Myocyte (in vitro differentiated cells): ENCODE results near the gene FIBCD1. TPM values are rescaled to one million over a fixed set of nuclear protein-coding genes. Genes with fewer than 3 reads are reported as not detected.

ENCODE experiments used
- DNase-seq: peaks from one replicate; pipeline ENCODE4 v3.0.0-alpha.2; 2012; ENCODE audit warnings: low read depth
- total RNA-seq: library from RNA; depleted of rRNA; stranded (reverse); fragments of >200 nt; gene quantifications from 2 replicates; pipeline ENCODE4 v1.2.3, GENCODE V29; 2014

The FIBCD1 gene
- total RNA-seq, 1 donor from 2014 or later: 0.48 TPM

- no peak for DNase-seq
Measured at GRCh38 chr9:130897105-130897751, 41.8 kb downstream of the FIBCD1 start.

GRCh38 chr9:130896233-130897014, 42.6 kb downstream of the FIBCD1 start, which contains the start of gene QRFP:
Gene QRFP, minus strand, starts transcription at chr9:130896812. Its CDS starts 2,974 bp downstream, at chr9:130893838.
- DNase-seq: no peak

- DNase-seq: no peak
Measured at GRCh38 chr9:130895481-130896232, 43.4 kb downstream of the FIBCD1 start.

GRCh38 chr9:130895038-130895437, 44.0 kb downstream of the FIBCD1 start:
- DNase-seq: no peak

- peak; percentile 13 for DNase-seq
Measured at GRCh38 chr9:130894546-130894945, 44.5 kb downstream of the FIBCD1 start.

GRCh38 chr9:130893341-130894101, 45.5 kb downstream of the FIBCD1 start:
- no peak for DNase-seq

GRCh38 chr9:130892477-130893304, 46.4 kb downstream of the FIBCD1 start:
- DNase-seq: no peak

GRCh38 chr9:130891688-130892476, 47.2 kb downstream of the FIBCD1 start:
- DNase-seq: no peak

GRCh38 chr9:130890870-130891687, 48.0 kb downstream of the FIBCD1 start:
- no peak for DNase-seq

GRCh38 chr9:130890124-130890523, 48.9 kb downstream of the FIBCD1 start:
- no peak for DNase-seq

GRCh38 chr9:130888146-130888885, 50.7 kb downstream of the FIBCD1 start:
- no peak for DNase-seq

GRCh38 chr9:130887494-130888144, 51.4 kb downstream of the FIBCD1 start:
- DNase-seq: no peak

GRCh38 chr9:130886981-130887380, 52.1 kb downstream of the FIBCD1 start:
- no peak for DNase-seq

GRCh38 chr9:130885484-130886375, 53.3 kb downstream of the FIBCD1 start:
- no peak for DNase-seq

- no peak for DNase-seq
Measured at GRCh38 chr9:130884542-130885483, 54.2 kb downstream of the FIBCD1 start.
